ENCODE measurements around the gene FZD2. TPM values are rescaled to one million over a fixed set of nuclear protein-coding genes. Genes with fewer than 3 reads are reported as not detected.

Gene FZD2
- total RNA-seq, 2 donors from 2014 or later = 3.3 to 10.1 TPM

DNA sequence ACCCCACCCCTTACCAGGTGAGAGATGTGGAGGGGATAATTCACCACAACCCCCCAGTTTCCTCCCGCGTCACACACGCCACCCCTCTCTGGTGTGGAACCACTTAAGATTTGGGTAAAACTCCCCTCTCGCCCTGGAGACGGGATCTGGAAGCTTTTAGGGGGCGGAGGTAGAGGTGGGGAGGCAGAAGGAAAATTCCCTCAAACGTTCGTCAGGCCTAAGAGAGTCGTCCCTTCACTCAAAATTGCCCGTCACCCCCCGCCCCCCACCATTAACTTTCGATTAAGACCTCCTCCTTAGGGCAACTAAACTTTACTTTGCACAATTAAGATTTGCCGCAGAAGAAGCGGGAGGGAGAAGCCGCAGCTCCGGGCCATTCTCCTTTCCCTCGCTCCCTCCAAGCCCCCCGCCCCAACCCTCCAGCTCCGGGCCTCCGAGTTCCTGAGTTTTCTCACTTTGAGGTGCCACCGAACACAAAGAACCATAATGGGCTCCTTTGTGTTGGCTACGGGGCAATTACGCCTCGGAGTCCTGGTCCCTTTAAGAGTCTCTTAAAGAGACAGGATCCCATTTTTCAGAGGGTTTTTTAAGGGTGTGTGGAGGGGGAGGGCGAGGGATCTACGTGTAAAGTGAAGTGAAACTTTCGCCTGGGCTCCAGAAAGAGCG is 985 bp upstream of the FZD2 start:
- TF ChIP-seq, protein P1, sequence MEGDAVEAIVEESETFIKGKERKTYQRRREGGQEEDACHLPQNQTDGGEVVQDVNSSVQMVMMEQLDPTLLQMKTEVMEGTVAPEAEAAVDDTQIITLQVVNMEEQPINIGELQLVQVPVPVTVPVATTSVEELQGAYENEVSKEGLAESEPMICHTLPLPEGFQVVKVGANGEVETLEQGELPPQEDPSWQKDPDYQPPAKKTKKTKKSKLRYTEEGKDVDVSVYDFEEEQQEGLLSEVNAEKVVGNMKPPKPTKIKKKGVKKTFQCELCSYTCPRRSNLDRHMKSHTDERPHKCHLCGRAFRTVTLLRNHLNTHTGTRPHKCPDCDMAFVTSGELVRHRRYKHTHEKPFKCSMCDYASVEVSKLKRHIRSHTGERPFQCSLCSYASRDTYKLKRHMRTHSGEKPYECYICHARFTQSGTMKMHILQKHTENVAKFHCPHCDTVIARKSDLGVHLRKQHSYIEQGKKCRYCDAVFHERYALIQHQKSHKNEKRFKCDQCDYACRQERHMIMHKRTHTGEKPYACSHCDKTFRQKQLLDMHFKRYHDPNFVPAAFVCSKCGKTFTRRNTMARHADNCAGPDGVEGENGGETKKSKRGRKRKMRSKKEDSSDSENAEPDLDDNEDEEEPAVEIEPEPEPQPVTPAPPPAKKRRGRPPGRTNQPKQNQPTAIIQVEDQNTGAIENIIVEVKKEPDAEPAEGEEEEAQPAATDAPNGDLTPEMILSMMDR (IDR thresholded peaks at IDR 0.05) = no peak
- TF ChIP-seq POLR2A (IDR thresholded peaks at IDR 0.05) (no peak), POLR2AphosphoS5 (IDR thresholded peaks at IDR 0.05) (no peak)
- Histone ChIP-seq H3K4me1 (replicated peaks) (no peaks in the 10 kb centered on the region), H3K36me3 (no peaks in the 10 kb centered on the region), H3K4me3 (peak overlapping the region; percentile 38 to 46), H3K27me3 (replicated peaks; ENCODE audit: insufficient read depth) (peaks cover 5% of the 10 kb centered on the region), H3K27ac (peak overlapping the region; percentile 48 to 63), H3K9me3 (no peaks in the 10 kb centered on the region)
- WGBS = under 1% methylated on average over 28 of the region's 28 CpGs
- intact Hi-C loops (cut with DNase I) = no loop called here
- no peak for DNase-seq (ENCODE audit: low spot score)

DNA sequence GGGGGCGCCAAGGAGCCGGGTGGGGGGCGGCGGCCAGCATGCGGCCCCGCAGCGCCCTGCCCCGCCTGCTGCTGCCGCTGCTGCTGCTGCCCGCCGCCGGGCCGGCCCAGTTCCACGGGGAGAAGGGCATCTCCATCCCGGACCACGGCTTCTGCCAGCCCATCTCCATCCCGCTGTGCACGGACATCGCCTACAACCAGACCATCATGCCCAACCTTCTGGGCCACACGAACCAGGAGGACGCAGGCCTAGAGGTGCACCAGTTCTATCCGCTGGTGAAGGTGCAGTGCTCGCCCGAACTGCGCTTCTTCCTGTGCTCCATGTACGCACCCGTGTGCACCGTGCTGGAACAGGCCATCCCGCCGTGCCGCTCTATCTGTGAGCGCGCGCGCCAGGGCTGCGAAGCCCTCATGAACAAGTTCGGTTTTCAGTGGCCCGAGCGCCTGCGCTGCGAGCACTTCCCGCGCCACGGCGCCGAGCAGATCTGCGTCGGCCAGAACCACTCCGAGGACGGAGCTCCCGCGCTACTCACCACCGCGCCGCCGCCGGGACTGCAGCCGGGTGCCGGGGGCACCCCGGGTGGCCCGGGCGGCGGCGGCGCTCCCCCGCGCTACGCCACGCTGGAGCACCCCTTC is 484 bp downstream of the FZD2 start:
- DNase-seq (ENCODE audit: low spot score) = no peak
- under 1% methylated on average over 56 of the region's 69 CpGs for WGBS
- Histone ChIP-seq H3K9me3 (no peaks in the 10 kb centered on the region), H3K36me3 (no peaks in the 10 kb centered on the region), H3K27me3 (replicated peaks; ENCODE audit: insufficient read depth) (peaks cover 5% of the 10 kb centered on the region), H3K27ac (peak overlapping the region; percentile 48), H3K4me1 (replicated peaks) (no peaks in the 10 kb centered on the region), H3K4me3 (peak overlapping the region; percentile 38 to 46)
- TF ChIP-seq POLR2AphosphoS5 (IDR thresholded peaks at IDR 0.05) (no peak), POLR2A (IDR thresholded peaks at IDR 0.05) (no peak)
- TF ChIP-seq, protein P1 (IDR thresholded peaks at IDR 0.05) = no peak
- intact Hi-C loops (cut with DNase I) = no loop called here

DNA sequence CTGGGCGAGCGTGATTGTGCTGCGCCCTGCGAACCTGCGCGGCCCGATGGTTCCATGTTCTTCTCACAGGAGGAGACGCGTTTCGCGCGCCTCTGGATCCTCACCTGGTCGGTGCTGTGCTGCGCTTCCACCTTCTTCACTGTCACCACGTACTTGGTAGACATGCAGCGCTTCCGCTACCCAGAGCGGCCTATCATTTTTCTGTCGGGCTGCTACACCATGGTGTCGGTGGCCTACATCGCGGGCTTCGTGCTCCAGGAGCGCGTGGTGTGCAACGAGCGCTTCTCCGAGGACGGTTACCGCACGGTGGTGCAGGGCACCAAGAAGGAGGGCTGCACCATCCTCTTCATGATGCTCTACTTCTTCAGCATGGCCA is 1.0 kb downstream of the FZD2 start:
- H3K4me3 ChIP-seq = peak overlapping the region; percentile 38 to 46
- intact Hi-C loops (cut with DNase I) = no loop called here
- peaks cover 5% of the 10 kb centered on the region for H3K27me3 ChIP-seq (replicated peaks; ENCODE audit: insufficient read depth)
- no peak for DNase-seq (ENCODE audit: low spot score)
- 43% methylated on average over 31 of the region's 31 CpGs for WGBS
- H3K4me1 ChIP-seq (replicated peaks) = no peaks in the 10 kb centered on the region
- no peak for TF ChIP-seq POLR2AphosphoS5 (IDR thresholded peaks at IDR 0.05)
- no peak for TF ChIP-seq POLR2A (IDR thresholded peaks at IDR 0.05)
- TF ChIP-seq, protein P1 (IDR thresholded peaks at IDR 0.05) = no peak
- H3K9me3 ChIP-seq = no peaks in the 10 kb centered on the region
- H3K27ac ChIP-seq = no peak overlapping the region
- no peaks in the 10 kb centered on the region for H3K36me3 ChIP-seq

DNA sequence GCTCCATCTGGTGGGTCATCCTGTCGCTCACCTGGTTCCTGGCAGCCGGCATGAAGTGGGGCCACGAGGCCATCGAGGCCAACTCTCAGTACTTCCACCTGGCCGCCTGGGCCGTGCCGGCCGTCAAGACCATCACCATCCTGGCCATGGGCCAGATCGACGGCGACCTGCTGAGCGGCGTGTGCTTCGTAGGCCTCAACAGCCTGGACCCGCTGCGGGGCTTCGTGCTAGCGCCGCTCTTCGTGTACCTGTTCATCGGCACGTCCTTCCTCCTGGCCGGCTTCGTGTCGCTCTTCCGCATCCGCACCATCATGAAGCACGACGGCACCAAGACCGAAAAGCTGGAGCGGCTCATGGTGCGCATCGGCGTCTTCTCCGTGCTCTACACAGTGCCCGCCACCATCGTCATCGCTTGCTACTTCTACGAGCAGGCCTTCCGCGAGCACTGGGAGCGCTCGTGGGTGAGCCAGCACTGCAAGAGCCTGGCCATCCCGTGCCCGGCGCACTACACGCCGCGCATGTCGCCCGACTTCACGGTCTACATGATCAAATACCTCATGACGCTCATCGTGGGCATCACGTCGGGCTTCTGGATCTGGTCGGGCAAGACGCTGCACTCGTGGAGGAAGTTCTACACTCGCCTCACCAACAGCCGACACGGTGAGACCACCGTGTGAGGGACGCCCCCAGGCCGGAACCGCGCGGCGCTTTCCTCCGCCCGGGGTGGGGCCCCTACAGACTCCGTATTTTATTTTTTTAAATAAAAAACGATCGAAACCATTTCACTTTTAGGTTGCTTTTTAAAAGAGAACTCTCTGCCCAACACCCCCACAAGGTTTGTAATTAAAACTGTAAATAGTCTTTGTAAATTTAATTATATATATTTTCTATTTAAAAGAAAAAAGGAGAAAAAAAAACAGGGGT is 1.7 kb downstream of the FZD2 start:
- Histone ChIP-seq H3K36me3 (no peaks in the 10 kb centered on the region), H3K4me3 (no peak overlapping the region), H3K27me3 (replicated peaks; ENCODE audit: insufficient read depth) (peaks cover 5% of the 10 kb centered on the region), H3K27ac (no peak overlapping the region), H3K4me1 (replicated peaks) (no peaks in the 10 kb centered on the region), H3K9me3 (no peaks in the 10 kb centered on the region)
- WGBS = 59% methylated on average over 62 of the region's 74 CpGs
- intact Hi-C loops (cut with DNase I) = no loop called here
- TF ChIP-seq POLR2A (IDR thresholded peaks at IDR 0.05) = no peak
- TF ChIP-seq, protein P1 (IDR thresholded peaks at IDR 0.05) = no peak
- TF ChIP-seq POLR2AphosphoS5 (IDR thresholded peaks at IDR 0.05) = no peak
- DNase-seq (ENCODE audit: low spot score) = no peak
